H9 (cell line): ENCODE measurements around the gene CDKL1. TPM values are rescaled to one million over a fixed set of nuclear protein-coding genes. Genes with fewer than 3 reads are reported as not detected.

Experiments
- DNase-seq: peaks from one replicate; pipeline ENCODE4 v3.0.0-alpha.2; 2017
- H2AFZ ChIP-seq: one replicate; pipeline ENCODE4 v1.6.1; 2013; ENCODE audit warnings: mild to moderate bottlenecking, low read length, control low read depth, moderate library complexity
- H2AK5ac ChIP-seq: 2 replicates; pipeline ENCODE4 v1.6.1; 2013; ENCODE audit warnings: low read length, control low read depth, mixed read lengths; ENCODE audit not compliant: insufficient read length
- H2BK120ac ChIP-seq: one replicate; pipeline ENCODE4 v1.6.1; 2013; ENCODE audit warnings: low read depth, mild to moderate bottlenecking, low read length, control low read depth, inconsistent platforms; ENCODE audit not compliant: poor library complexity, severe bottlenecking
- H2BK12ac ChIP-seq: 2 replicates; pipeline ENCODE4 v1.6.1; 2013; ENCODE audit warnings: low read length, control low read depth, mixed read lengths, low read depth; ENCODE audit not compliant: insufficient read length
- H2BK15ac ChIP-seq: 2 replicates; pipeline ENCODE4 v1.6.1; 2013; ENCODE audit warnings: low read depth, low read length, control low read depth
- H2BK20ac ChIP-seq: one replicate; pipeline ENCODE4 v1.6.1; 2013; ENCODE audit warnings: low read depth, mild to moderate bottlenecking, low read length, control low read depth, inconsistent platforms; ENCODE audit not compliant: poor library complexity, severe bottlenecking
- H2BK5ac ChIP-seq: 2 replicates; pipeline ENCODE4 v1.6.1; 2013; ENCODE audit warnings: low read length, control low read depth, mixed read lengths; ENCODE audit not compliant: insufficient read length
- H3K14ac ChIP-seq: 2 replicates; pipeline ENCODE4 v1.6.1; 2013; ENCODE audit warnings: low read length, control low read depth; ENCODE audit not compliant: insufficient read depth
- H3K18ac ChIP-seq: 2 replicates; pipeline ENCODE4 v1.6.1; 2013; ENCODE audit warnings: low read depth, mild to moderate bottlenecking, mixed read lengths, low read length, control low read depth; ENCODE audit not compliant: insufficient read length
- H3K23ac ChIP-seq: 2 replicates; pipeline ENCODE4 v1.6.1; 2013; ENCODE audit warnings: low read length, control low read depth, mixed read lengths, low read depth; ENCODE audit not compliant: insufficient read length
- H3K23me2 ChIP-seq: 2 replicates; pipeline ENCODE4 v1.6.1; 2013; ENCODE audit warnings: low read depth, mild to moderate bottlenecking, mixed read lengths, low read length, control low read depth; ENCODE audit not compliant: insufficient read length, poor library complexity, severe bottlenecking
- H3K27ac ChIP-seq: 2 replicates; pipeline ENCODE4 v1.5.1; 2013; ENCODE audit warnings: low read length, control low read depth, mixed read lengths, low read depth; ENCODE audit not compliant: insufficient read length
- H3K27me3 ChIP-seq: 2 replicates; pipeline ENCODE4 v1.6.1; 2013; ENCODE audit warnings: low read length, control low read depth, inconsistent platforms; ENCODE audit not compliant: insufficient read depth
- H3K4ac ChIP-seq: 2 replicates; pipeline ENCODE4 v1.6.1; 2013; ENCODE audit warnings: low read depth, mild to moderate bottlenecking, control low read depth, inconsistent platforms, low read length, moderate library complexity
- H3K4me1 ChIP-seq: 2 replicates; pipeline ENCODE4 v1.6.1; 2013; ENCODE audit warnings: low read length, control low read depth, inconsistent platforms; ENCODE audit not compliant: insufficient read depth
- H3K4me2 ChIP-seq: 2 replicates; pipeline ENCODE4 v1.6.1; 2013; ENCODE audit warnings: low read length, control low read depth, mixed read lengths; ENCODE audit not compliant: insufficient read length, insufficient read depth
- H3K56ac ChIP-seq: 2 replicates; pipeline ENCODE4 v1.6.1; 2013; ENCODE audit warnings: low read depth, mild to moderate bottlenecking, mixed read lengths, low read length, control low read depth; ENCODE audit not compliant: insufficient read length
- H3K79me1 ChIP-seq: 2 replicates; pipeline ENCODE4 v1.6.1; 2013; ENCODE audit warnings: low read depth, mild to moderate bottlenecking, moderate library complexity, low read length, control low read depth, inconsistent platforms; ENCODE audit not compliant: insufficient read depth, poor library complexity, severe bottlenecking
- H3K79me2 ChIP-seq: 2 replicates; pipeline ENCODE4 v1.6.1; 2013; ENCODE audit warnings: low read length, control low read depth, inconsistent platforms; ENCODE audit not compliant: insufficient read depth
- H3K9ac ChIP-seq: 2 replicates; pipeline ENCODE4 v1.6.1; 2013; ENCODE audit warnings: low read length, control low read depth, mixed read lengths; ENCODE audit not compliant: insufficient read length; ENCODE audit errors: extremely low read depth
- H3K9me3 ChIP-seq: one replicate; pipeline ENCODE4 v1.6.1; 2013; ENCODE audit warnings: low read depth, low read length, inconsistent platforms; ENCODE audit not compliant: control insufficient read depth
- H3T11ph ChIP-seq: one replicate; pipeline ENCODE4 v1.6.1; 2013; ENCODE audit warnings: mild to moderate bottlenecking, low read length, control low read depth, inconsistent platforms
- H4K20me1 ChIP-seq: one replicate; pipeline ENCODE4 v1.6.1; 2013; ENCODE audit not compliant: control insufficient read depth, insufficient read length, insufficient read depth
- H4K5ac ChIP-seq: 2 replicates; pipeline ENCODE4 v1.6.1; 2013; ENCODE audit warnings: low read depth, mild to moderate bottlenecking, mixed read lengths, low read length, control low read depth; ENCODE audit not compliant: insufficient read length
- H4K8ac ChIP-seq: replicated peaks from 2 replicates; pipeline ENCODE4 v1.6.1; 2013; ENCODE audit warnings: low read length, control low read depth, mixed read lengths, low read depth; ENCODE audit not compliant: insufficient read length
- H4K91ac ChIP-seq: 2 replicates; pipeline ENCODE4 v1.6.1; 2013; ENCODE audit warnings: low read depth, mild to moderate bottlenecking, moderate library complexity, mixed read lengths, low read length, control low read depth; ENCODE audit not compliant: insufficient read length
- H3K27ac Mint-ChIP-seq, 3 experiments: 2 replicates in 2 of 3; 3 replicates in 1 of 3; pipeline ENCODE4 v1.8.0; 2020 to 2021; ENCODE audit warnings: mixed read lengths in 3 of 3, mild to moderate bottlenecking in 1 of 3, moderate library complexity in 1 of 3
- H3K27me3 Mint-ChIP-seq: 2 replicates; pipeline ENCODE4 v1.8.0; 2021; ENCODE audit warnings: low read depth, mild to moderate bottlenecking, moderate library complexity, mixed read lengths
- H3K36me3 Mint-ChIP-seq, 3 experiments: 2 replicates in 2 of 3; 3 replicates in 1 of 3; pipeline ENCODE4 v1.8.0; 2020 to 2021; ENCODE audit warnings: low read depth in 3 of 3, mixed read lengths in 3 of 3; ENCODE audit not compliant: insufficient read depth in 1 of 3
- H3K4me1 Mint-ChIP-seq, 2 experiments: 2 replicates each; pipeline ENCODE4 v1.8.0; 2020; ENCODE audit warnings: mixed read lengths in 2 of 2
- H3K4me3 Mint-ChIP-seq, 2 experiments: 2 replicates in 1 of 2; 3 replicates in 1 of 2; pipeline ENCODE4 v1.8.0; 2020 to 2021; ENCODE audit warnings: mild to moderate bottlenecking in 2 of 2, mixed read lengths in 2 of 2, moderate library complexity in 1 of 2
- H3K9me3 Mint-ChIP-seq, 2 experiments: 2 replicates in 1 of 2; 3 replicates in 1 of 2; pipeline ENCODE4 v1.8.0; 2020; ENCODE audit warnings: mild to moderate bottlenecking in 2 of 2, mixed read lengths in 2 of 2, moderate library complexity in 1 of 2
- WGBS: extraction: QIAGEN DNeasy Blood & Tissue Kit; methylation state at CpG from one replicate; pipeline ENCODE4 v1.1.7; 2013; ENCODE audit warnings: missing lambda C conversion rate, low lambda C conversion rate, mixed read lengths; ENCODE audit not compliant: insufficient read length; ENCODE audit errors: extremely low coverage; 5-methylcytosine and 5-hydroxymethylcytosine counted together
- total RNA-seq: library from RNA; stranded (reverse); gene quantifications from 2 replicates; pipeline ENCODE4 v1.2.1, GENCODE V29; 2021
- TF ChIP-seq, protein P1 (sequence below): fragments of 200-600 bp; sonication (generic); conservative IDR thresholded peaks from 3 replicates; pipeline ENCODE4 v1.8.0; 2021; ENCODE audit warnings: antibody characterized with exemption, mild to moderate bottlenecking

CDKL1 gene
- total RNA-seq, 1 experiment from 2014 or later = 0.72 TPM

DNA sequence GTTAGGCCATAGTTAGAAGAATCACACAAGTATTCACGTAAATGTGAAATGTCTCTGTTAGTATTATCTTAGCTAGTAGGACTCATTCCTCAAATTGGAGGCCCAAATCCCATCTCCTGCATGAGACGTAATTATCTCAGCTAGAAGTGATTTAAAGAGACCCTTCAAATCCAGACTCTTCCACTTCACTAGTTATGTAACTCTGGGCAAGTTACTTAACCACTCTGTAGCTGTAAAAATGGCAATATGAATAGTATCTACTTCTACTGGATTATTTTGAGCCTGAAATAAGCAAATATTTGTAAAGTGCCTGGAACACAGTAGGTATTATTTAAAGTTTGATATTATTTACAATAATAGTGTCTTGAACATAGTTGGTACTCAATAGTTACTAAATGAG, 28.4 kb upstream of the CDKL1 start:
- no peaks in the 10 kb centered on the region for H3K79me2 ChIP-seq
- Mint-ChIP-seq H3K4me1 (no peaks in the 10 kb centered on the region), H3K36me3 (peaks cover 2 to 36% (median 18%) of the 10 kb centered on the region in 3 experiments; a peak in 5 of 7 replicates), H3K27me3 (no peaks in the 10 kb centered on the region), H3K4me3 (no peak overlapping the region), H3K9me3 (no peaks in the 10 kb centered on the region), H3K27ac (no peak overlapping the region)
- H3K27ac ChIP-seq = no peak overlapping the region
- H2AK5ac ChIP-seq = no peak overlapping the region
- no peaks in the 10 kb centered on the region for H3K4me1 ChIP-seq
- H3K4ac ChIP-seq = no peak overlapping the region
- H3K23me2 ChIP-seq = no peaks in the 10 kb centered on the region
- no peak overlapping the region for H3K18ac ChIP-seq
- no peak overlapping the region for H2BK5ac ChIP-seq
- no peaks in the 10 kb centered on the region for H3K79me1 ChIP-seq
- no peaks in the 10 kb centered on the region for H3K9me3 ChIP-seq
- DNase-seq = no peak
- H2AFZ ChIP-seq = no peak overlapping the region
- no peak overlapping the region for H2BK120ac ChIP-seq
- TF ChIP-seq, protein P1, sequence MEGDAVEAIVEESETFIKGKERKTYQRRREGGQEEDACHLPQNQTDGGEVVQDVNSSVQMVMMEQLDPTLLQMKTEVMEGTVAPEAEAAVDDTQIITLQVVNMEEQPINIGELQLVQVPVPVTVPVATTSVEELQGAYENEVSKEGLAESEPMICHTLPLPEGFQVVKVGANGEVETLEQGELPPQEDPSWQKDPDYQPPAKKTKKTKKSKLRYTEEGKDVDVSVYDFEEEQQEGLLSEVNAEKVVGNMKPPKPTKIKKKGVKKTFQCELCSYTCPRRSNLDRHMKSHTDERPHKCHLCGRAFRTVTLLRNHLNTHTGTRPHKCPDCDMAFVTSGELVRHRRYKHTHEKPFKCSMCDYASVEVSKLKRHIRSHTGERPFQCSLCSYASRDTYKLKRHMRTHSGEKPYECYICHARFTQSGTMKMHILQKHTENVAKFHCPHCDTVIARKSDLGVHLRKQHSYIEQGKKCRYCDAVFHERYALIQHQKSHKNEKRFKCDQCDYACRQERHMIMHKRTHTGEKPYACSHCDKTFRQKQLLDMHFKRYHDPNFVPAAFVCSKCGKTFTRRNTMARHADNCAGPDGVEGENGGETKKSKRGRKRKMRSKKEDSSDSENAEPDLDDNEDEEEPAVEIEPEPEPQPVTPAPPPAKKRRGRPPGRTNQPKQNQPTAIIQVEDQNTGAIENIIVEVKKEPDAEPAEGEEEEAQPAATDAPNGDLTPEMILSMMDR = no peak
- no peaks in the 10 kb centered on the region for H4K20me1 ChIP-seq
- no peak overlapping the region for H3K9ac ChIP-seq
- WGBS = no CpG with 5 or more reads among the region's 2 CpGs
- no peak overlapping the region for H3T11ph ChIP-seq
- H2BK12ac ChIP-seq = no peak overlapping the region
- H3K56ac ChIP-seq = no peak overlapping the region
- H3K23ac ChIP-seq = no peak overlapping the region
- no peaks in the 10 kb centered on the region for H3K27me3 ChIP-seq
- no peak overlapping the region for H4K8ac ChIP-seq
- H4K91ac ChIP-seq = no peak overlapping the region
- no peak overlapping the region for H3K14ac ChIP-seq
- H2BK15ac ChIP-seq = no peak overlapping the region
- H3K4me2 ChIP-seq = no peak overlapping the region
- no peak overlapping the region for H2BK20ac ChIP-seq
- H4K5ac ChIP-seq = no peak overlapping the region
